Natural killer cell (primary cell): ENCODE data around the gene TNNT1. TPM values are rescaled to one million over a fixed set of nuclear protein-coding genes. Genes with fewer than 3 reads are reported as not detected.

Source experiments
- ATAC-seq, 3 donors: fragments of 150-1000 bp in 2 of 3; fragments of 200-7000 bp in 1 of 3; cut with Tn5 transposase; 1 replicate in 1 of 3; 2 replicates in 2 of 3; pipeline ENCODE4 v1.10.0; 2021; ENCODE audit warnings: mild to moderate bottlenecking in 2 of 3, moderate library complexity in 2 of 3
- DNase-seq, 2 donors: peaks; one replicate each; pipeline versions ENCODE4 v3.0.0 to v3.0.0-alpha.2; 2013 to 2021; ENCODE audit warnings: mixed read lengths in 1 of 2
- H3K27ac ChIP-seq: one replicate; pipeline ENCODE4 v1.5.1; 2013; ENCODE audit warnings: mild to moderate bottlenecking, low read length
- H3K27me3 ChIP-seq: one replicate; pipeline ENCODE4 v1.6.1; 2013; ENCODE audit warnings: low read length; ENCODE audit not compliant: control insufficient read depth, insufficient read depth
- H3K36me3 ChIP-seq: one replicate; pipeline ENCODE4 v1.6.1; 2013; ENCODE audit warnings: low read length; ENCODE audit not compliant: control insufficient read depth, insufficient read depth
- H3K4me1 ChIP-seq: one replicate; pipeline ENCODE4 v1.6.1; 2013; ENCODE audit warnings: low read length; ENCODE audit not compliant: control insufficient read depth, insufficient read depth
- H3K4me3 ChIP-seq: one replicate; pipeline ENCODE4 v1.5.1; 2013; ENCODE audit warnings: low read length
- H3K9me3 ChIP-seq: one replicate; pipeline ENCODE4 v1.6.1; 2013; ENCODE audit warnings: low read length; ENCODE audit not compliant: control insufficient read depth, insufficient read depth
- H3K27ac Mint-ChIP-seq, 2 donors: one replicate each; pipeline ENCODE4 v1.8.0; 2022; ENCODE audit warnings: mild to moderate bottlenecking in 2 of 2, mixed read lengths in 2 of 2, moderate library complexity in 1 of 2
- H3K27me3 Mint-ChIP-seq, 2 donors: one replicate each; pipeline ENCODE4 v1.8.0; 2022; ENCODE audit warnings: low read depth in 2 of 2, mixed read lengths in 2 of 2
- H3K36me3 Mint-ChIP-seq: one replicate; pipeline ENCODE4 v1.8.0; 2022; ENCODE audit warnings: mixed read lengths
- H3K4me1 Mint-ChIP-seq, 2 donors: one replicate each; pipeline ENCODE4 v1.8.0; 2022; ENCODE audit warnings: mixed read lengths in 2 of 2
- H3K4me3 Mint-ChIP-seq: one replicate; pipeline ENCODE4 v1.8.0; 2022; ENCODE audit warnings: mild to moderate bottlenecking, moderate library complexity, mixed read lengths
- H3K9me3 Mint-ChIP-seq, 2 donors: one replicate each; pipeline ENCODE4 v1.8.0; 2022; ENCODE audit warnings: mixed read lengths in 2 of 2
- WGBS: methylation state at CpG from one replicate; pipeline ENCODE4 v1.1.7; 2013; ENCODE audit warnings: missing lambda C conversion rate; ENCODE audit not compliant: insufficient coverage; 5-methylcytosine and 5-hydroxymethylcytosine counted together
- intact Hi-C: fragments of 100-400 bp; cut with micrococcal nuclease; formaldehyde crosslinking; loops from one replicate; pipeline ENCODE4 v1.14.2; 2022
- total RNA-seq, 4 donors: library from RNA; stranded (reverse); fragments of 120-200 nt in 1 of 4; gene quantifications; one replicate each; pipeline versions ENCODE4 v1.2.3 to v1.2.4, GENCODE V29; 2013 to 2022
- TF ChIP-seq, protein P1 (sequence below): fragments of 200-600 bp; IDR thresholded peaks from one replicate; pipeline ENCODE4 v1.8.0; 2022; ENCODE audit warnings: antibody characterized with exemption

Gene TNNT1
- total RNA-seq, 3 donors from 2014 or later (not counting 1 experiment from before 2014, with no cell fraction given): 0.94 TPM; not detected in 2

GRCh38 chr19:55141696-55142095, 7.3 kb downstream of the TNNT1 start:
- no peak overlapping the region for H3K27ac ChIP-seq
- Mint-ChIP-seq H3K36me3 (no peaks in the 10 kb centered on the region), H3K27ac (no peak overlapping the region), H3K9me3 (no peaks in the 10 kb centered on the region), H3K4me3 (no peak overlapping the region), H3K27me3 (peaks cover 24 to 36% of the 10 kb centered on the region in 2 donors), H3K4me1 (peaks cover 0 to 9% of the 10 kb centered on the region in 2 donors)
- DNase-seq (no peak), ATAC-seq (no peak)
- H3K9me3 ChIP-seq: peaks cover 3% of the 10 kb centered on the region
- H3K27me3 ChIP-seq: peaks cover 35% of the 10 kb centered on the region
- no peaks in the 10 kb centered on the region for H3K36me3 ChIP-seq
- peaks cover 21% of the 10 kb centered on the region for H3K4me1 ChIP-seq
- TF ChIP-seq, protein P1, sequence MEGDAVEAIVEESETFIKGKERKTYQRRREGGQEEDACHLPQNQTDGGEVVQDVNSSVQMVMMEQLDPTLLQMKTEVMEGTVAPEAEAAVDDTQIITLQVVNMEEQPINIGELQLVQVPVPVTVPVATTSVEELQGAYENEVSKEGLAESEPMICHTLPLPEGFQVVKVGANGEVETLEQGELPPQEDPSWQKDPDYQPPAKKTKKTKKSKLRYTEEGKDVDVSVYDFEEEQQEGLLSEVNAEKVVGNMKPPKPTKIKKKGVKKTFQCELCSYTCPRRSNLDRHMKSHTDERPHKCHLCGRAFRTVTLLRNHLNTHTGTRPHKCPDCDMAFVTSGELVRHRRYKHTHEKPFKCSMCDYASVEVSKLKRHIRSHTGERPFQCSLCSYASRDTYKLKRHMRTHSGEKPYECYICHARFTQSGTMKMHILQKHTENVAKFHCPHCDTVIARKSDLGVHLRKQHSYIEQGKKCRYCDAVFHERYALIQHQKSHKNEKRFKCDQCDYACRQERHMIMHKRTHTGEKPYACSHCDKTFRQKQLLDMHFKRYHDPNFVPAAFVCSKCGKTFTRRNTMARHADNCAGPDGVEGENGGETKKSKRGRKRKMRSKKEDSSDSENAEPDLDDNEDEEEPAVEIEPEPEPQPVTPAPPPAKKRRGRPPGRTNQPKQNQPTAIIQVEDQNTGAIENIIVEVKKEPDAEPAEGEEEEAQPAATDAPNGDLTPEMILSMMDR: no peak
- no peak overlapping the region for H3K4me3 ChIP-seq
- 20% methylated on average over 15 of the region's 21 CpGs for WGBS
- intact Hi-C loops: loop anchor here (1.0 to 2.0 kb wide), 2 partner anchors 277 to 363 kb away; no protein-coding TSS in a partner anchor

- Histone ChIP-seq H3K36me3 (no peaks in the 10 kb centered on the region), H3K27me3 (peaks cover 15% of the 10 kb centered on the region), H3K4me3 (no peak overlapping the region), H3K9me3 (peaks cover 3% of the 10 kb centered on the region), H3K4me1 (peaks cover 10% of the 10 kb centered on the region), H3K27ac (no peak overlapping the region)
- DNase-seq (no peak), ATAC-seq (no peak)
- Mint-ChIP-seq H3K4me3 (no peak overlapping the region), H3K27me3 (peaks cover 8 to 18% of the 10 kb centered on the region in 2 donors), H3K4me1 (peaks cover 0 to 4% of the 10 kb centered on the region in 2 donors), H3K27ac (no peak overlapping the region), H3K9me3 (no peaks in the 10 kb centered on the region), H3K36me3 (no peaks in the 10 kb centered on the region)
- TF ChIP-seq, protein P1: no peak
- WGBS: 67% methylated on average over 8 of the region's 9 CpGs
- intact Hi-C loops: no loop called here
Measured at GRCh38 chr19:55137915-55138314, 11.1 kb downstream of the TNNT1 start.

GRCh38 chr19:55136399-55137102, 12.5 kb downstream of the TNNT1 start:
- intact Hi-C loops: no loop called here
- Histone ChIP-seq H3K27ac (no peak overlapping the region), H3K27me3 (peaks cover 16% of the 10 kb centered on the region), H3K4me1 (peaks cover 6% of the 10 kb centered on the region), H3K36me3 (no peaks in the 10 kb centered on the region), H3K4me3 (no peak overlapping the region), H3K9me3 (no peaks in the 10 kb centered on the region)
- Mint-ChIP-seq H3K4me1 (peaks cover 0 to 4% of the 10 kb centered on the region in 2 donors), H3K36me3 (no peaks in the 10 kb centered on the region), H3K4me3 (no peak overlapping the region), H3K27me3 (peaks cover 8 to 23% of the 10 kb centered on the region in 2 donors), H3K9me3 (no peaks in the 10 kb centered on the region), H3K27ac (no peak overlapping the region)
- TF ChIP-seq, protein P1: no peak
- ATAC-seq (no peak), DNase-seq (no peak)
- 83% methylated on average over 17 of the region's 17 CpGs for WGBS
